ENCODE data around the gene APOB.
"Not testable (repeated sequence)": the region's sequence is repeated elsewhere in the genome, so short reads cannot be mapped to it uniquely, and the experiment has no call there.

Gene APOB

GRCh38 chr2:21032338-21033236, 11.3 kb downstream of the APOB start:
- no peak for DNase-seq (ENCODE audit: low read depth in 2 of 2)

- DNase-seq (ENCODE audit: low read depth in 2 of 2) = no peak
Observed at GRCh38 chr2:21030983-21031968, 12.6 kb downstream of the APOB start.

GRCh38 chr2:21029519-21029918, 14.4 kb downstream of the APOB start:
- DNase-seq (ENCODE audit: low read depth in 2 of 2) = no peak

- DNase-seq (ENCODE audit: low read depth in 2 of 2) = not testable (repeated sequence)
Observed at GRCh38 chr2:21028951-21029350, 14.9 kb downstream of the APOB start.

- no peak for DNase-seq (ENCODE audit: low read depth in 2 of 2)
Observed at GRCh38 chr2:21028021-21028947, 15.6 kb downstream of the APOB start.

GRCh38 chr2:21026479-21027282, 17.2 kb downstream of the APOB start:
- no peak for DNase-seq (ENCODE audit: low read depth in 2 of 2)

GRCh38 chr2:21025690-21026478, 18.0 kb downstream of the APOB start:
- no peak for DNase-seq (ENCODE audit: low read depth in 2 of 2)

- no peak for DNase-seq (ENCODE audit: low read depth in 2 of 2)
Observed at GRCh38 chr2:21024722-21025389, 19.0 kb downstream of the APOB start.

GRCh38 chr2:21024198-21024597, 19.7 kb downstream of the APOB start:
- DNase-seq (ENCODE audit: low read depth in 2 of 2) = no peak

- DNase-seq (ENCODE audit: low read depth in 2 of 2) = no peak
Observed at GRCh38 chr2:21023419-21024181, 20.3 kb downstream of the APOB start.

GRCh38 chr2:21022792-21023367, 21.0 kb downstream of the APOB start:
- DNase-seq (ENCODE audit: low read depth in 2 of 2) = no peak

- no peak for DNase-seq (ENCODE audit: low read depth in 2 of 2)
Observed at GRCh38 chr2:21021430-21021829, 22.4 kb downstream of the APOB start.

- no peak for DNase-seq (ENCODE audit: low read depth in 2 of 2)
Observed at GRCh38 chr2:21020668-21021288, 23.1 kb downstream of the APOB start.

GRCh38 chr2:21020031-21020667, 23.7 kb downstream of the APOB start:
- DNase-seq (ENCODE audit: low read depth in 2 of 2) = no peak

GRCh38 chr2:21019678-21020021, 24.2 kb downstream of the APOB start:
- DNase-seq (ENCODE audit: low read depth in 2 of 2) = no peak

GRCh38 chr2:21019000-21019677, 24.7 kb downstream of the APOB start:
- DNase-seq (ENCODE audit: low read depth in 2 of 2) = no peak

- DNase-seq (ENCODE audit: low read depth in 2 of 2) = no peak
Observed at GRCh38 chr2:21018290-21018689, 25.6 kb downstream of the APOB start.
